ACC112 (cell line): ENCODE results near the gene USP32.

Experiments used
- H2AFZ ChIP-seq: fragments of 200-600 bp; sonication (generic); one replicate; pipeline ENCODE4 v1.6.0; 2017; ENCODE audit warnings: antibody characterized with exemption, low read length; ENCODE audit not compliant: unreplicated experiment
- H3K27ac ChIP-seq: fragments of 200-600 bp; sonication (generic); 2 replicates; pipeline ENCODE4 v1.5.1; 2014; ENCODE audit warnings: low read depth, mild to moderate bottlenecking, antibody characterized with exemption, low read length, moderate library complexity
- H3K27me3 ChIP-seq: fragments of 200-600 bp; sonication (generic); 2 replicates; pipeline ENCODE4 v1.6.1; 2014; ENCODE audit warnings: mild to moderate bottlenecking, antibody characterized with exemption, low read length, moderate library complexity, mixed read lengths; ENCODE audit not compliant: insufficient read depth
- H3K36me3 ChIP-seq: fragments of 200-600 bp; sonication (generic); 2 replicates; pipeline ENCODE4 v1.6.1; 2016; ENCODE audit warnings: mild to moderate bottlenecking, antibody characterized with exemption, low read length, moderate library complexity, mixed read lengths; ENCODE audit not compliant: insufficient read depth
- H3K4me1 ChIP-seq: fragments of 200-600 bp; sonication (generic); one replicate; pipeline ENCODE4 v1.6.1; 2016; ENCODE audit warnings: low read length, mixed read lengths; ENCODE audit not compliant: insufficient read depth, unreplicated experiment, control insufficient read depth
- H3K4me3 ChIP-seq: fragments of 200-600 bp; sonication (generic); 2 replicates; pipeline ENCODE4 v1.5.1; 2014; ENCODE audit warnings: mild to moderate bottlenecking, low read depth, low read length
- H3K79me2 ChIP-seq: fragments of 200-600 bp; sonication (generic); one replicate; pipeline ENCODE4 v1.6.0; 2016; ENCODE audit warnings: low read length; ENCODE audit not compliant: control insufficient read depth, unreplicated experiment, insufficient read depth

The USP32 gene

DNA sequence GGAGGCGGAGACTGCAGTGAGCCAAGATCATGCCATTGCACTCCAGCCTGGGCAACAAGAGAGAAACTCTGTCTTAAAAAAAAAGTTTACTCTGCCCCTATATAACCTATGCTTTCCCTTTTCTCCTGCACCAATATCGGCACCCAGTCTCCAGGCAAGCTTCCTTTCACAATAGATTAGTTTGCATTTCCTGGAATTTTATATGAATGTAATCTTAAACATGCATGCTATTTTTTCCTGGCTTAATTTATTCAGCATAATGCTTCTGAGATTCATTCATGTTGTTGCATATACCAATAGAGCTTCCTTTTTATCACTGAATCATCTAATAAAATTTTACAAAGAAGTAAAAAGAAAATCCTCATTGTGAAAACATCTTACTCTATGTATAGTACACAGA is 59.4 kb downstream of the USP32 start:
- Histone ChIP-seq H3K27me3 (no peaks in the 10 kb centered on the region), H3K4me3 (no peak overlapping the region), H3K27ac (no peak overlapping the region), H3K36me3 (peaks cover 14% of the 10 kb centered on the region), H2AFZ (no peak overlapping the region), H3K79me2 (peaks cover 38% of the 10 kb centered on the region), H3K4me1 (no peaks in the 10 kb centered on the region)

- peaks cover 28% of the 10 kb centered on the region for H3K79me2 ChIP-seq
- no peaks in the 10 kb centered on the region for H3K27me3 ChIP-seq
- no peak overlapping the region for H3K4me3 ChIP-seq
- H2AFZ ChIP-seq, result no peak overlapping the region
- H3K4me1 ChIP-seq, result no peaks in the 10 kb centered on the region
- H3K27ac ChIP-seq, result no peak overlapping the region
- peaks cover 10% of the 10 kb centered on the region for H3K36me3 ChIP-seq
Observed at GRCh38 chr17:60330731-60331130, 61.2 kb downstream of the USP32 start.

GRCh38 chr17:60328679-60329078 is 63.3 kb downstream of the USP32 start:
- Histone ChIP-seq H3K27ac (no peak overlapping the region), H3K36me3 (peaks cover 10% of the 10 kb centered on the region), H3K27me3 (no peaks in the 10 kb centered on the region), H2AFZ (no peak overlapping the region), H3K4me1 (no peaks in the 10 kb centered on the region), H3K79me2 (peaks cover 26% of the 10 kb centered on the region), H3K4me3 (no peak overlapping the region)

DNA sequence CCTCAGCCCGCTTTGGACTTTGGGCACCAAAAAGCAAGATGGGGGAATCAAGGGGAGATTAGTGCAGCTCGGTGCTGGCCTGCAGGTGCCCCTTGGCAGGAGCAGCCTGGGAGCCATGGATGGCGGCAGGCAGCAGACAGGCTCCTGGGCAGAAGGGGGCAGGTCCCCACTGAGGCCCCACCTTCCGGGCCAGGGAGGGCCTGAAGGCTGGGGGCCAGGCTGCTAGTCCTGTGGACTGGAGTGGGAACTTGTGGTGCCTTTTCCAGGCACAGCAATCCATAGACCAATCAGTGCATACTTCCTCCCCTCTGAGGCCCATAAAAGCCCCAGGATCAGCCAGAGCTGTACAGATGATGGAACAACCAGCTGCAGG is 64.0 kb downstream of the USP32 start:
- Histone ChIP-seq H2AFZ (no peak overlapping the region), H3K4me1 (no peaks in the 10 kb centered on the region), H3K79me2 (peaks cover 31% of the 10 kb centered on the region), H3K27me3 (no peaks in the 10 kb centered on the region), H3K36me3 (peaks cover 10% of the 10 kb centered on the region), H3K27ac (no peak overlapping the region), H3K4me3 (no peak overlapping the region)

DNA sequence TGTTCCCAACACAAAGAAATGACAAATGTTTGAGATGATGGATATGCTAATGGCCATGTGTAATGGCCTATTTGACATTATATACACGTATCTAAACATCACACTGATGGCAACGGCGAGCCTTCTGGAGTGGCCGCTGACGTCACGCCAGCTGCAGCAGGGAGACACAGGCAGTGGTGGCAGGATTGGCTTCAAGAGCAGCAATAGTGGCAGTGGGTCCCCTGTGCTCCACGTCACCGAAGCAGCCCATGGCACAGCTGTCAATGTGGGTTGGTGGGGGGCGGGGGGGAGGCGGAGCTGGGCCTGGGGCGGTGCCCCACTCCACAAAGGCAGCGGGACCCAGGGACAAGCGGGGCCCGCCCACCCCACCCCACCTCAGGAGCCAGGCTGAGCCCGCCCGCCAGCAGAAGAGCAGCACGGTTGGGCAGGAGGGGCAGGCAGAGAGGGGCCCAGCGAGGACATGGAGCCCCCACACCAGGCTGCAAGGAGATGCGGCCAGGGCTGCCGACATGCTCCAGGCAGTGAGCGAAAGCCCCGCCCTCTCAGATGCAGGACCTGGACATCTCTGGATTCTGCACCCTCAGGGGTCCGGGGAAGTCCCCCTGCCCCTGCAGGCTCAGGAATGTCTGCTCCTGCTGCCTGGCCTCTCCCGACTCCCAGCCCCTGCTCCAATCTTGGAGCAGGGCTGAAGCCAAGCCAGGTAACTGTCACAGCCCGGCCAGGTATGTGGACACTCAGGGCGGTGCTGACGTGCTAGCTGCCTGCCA is 64.6 kb downstream of the USP32 start:
- Histone ChIP-seq H3K4me3 (no peak overlapping the region), H2AFZ (no peak overlapping the region), H3K27me3 (no peaks in the 10 kb centered on the region), H3K36me3 (peaks cover 10% of the 10 kb centered on the region), H3K4me1 (no peaks in the 10 kb centered on the region), H3K27ac (no peak overlapping the region), H3K79me2 (peaks cover 37% of the 10 kb centered on the region)

GRCh38 chr17:60326702-60327101 is 65.2 kb downstream of the USP32 start:
- Histone ChIP-seq H3K36me3 (peaks cover 10% of the 10 kb centered on the region), H3K79me2 (peaks cover 41% of the 10 kb centered on the region), H3K27ac (no peak overlapping the region), H3K4me3 (no peak overlapping the region), H2AFZ (no peak overlapping the region), H3K4me1 (peaks cover 5% of the 10 kb centered on the region), H3K27me3 (no peaks in the 10 kb centered on the region)

GRCh38 chr17:60325730-60326524 is 66.0 kb downstream of the USP32 start:
- Histone ChIP-seq H3K27me3 (no peaks in the 10 kb centered on the region), H2AFZ (no peak overlapping the region)

GRCh38 chr17:60323754-60324153 is 68.2 kb downstream of the USP32 start:
- Histone ChIP-seq H3K79me2 (peaks cover 49% of the 10 kb centered on the region), H2AFZ (no peak overlapping the region)

More at GRCh38 chr17:60325730-60326524, 66.0 kb downstream of the USP32 start:
- Histone ChIP-seq H3K4me3 (no peak overlapping the region), H3K4me1 (peaks cover 12% of the 10 kb centered on the region), H3K79me2 (peaks cover 49% of the 10 kb centered on the region), H3K36me3 (peaks cover 10% of the 10 kb centered on the region), H3K27ac (no peak overlapping the region)

DNA sequence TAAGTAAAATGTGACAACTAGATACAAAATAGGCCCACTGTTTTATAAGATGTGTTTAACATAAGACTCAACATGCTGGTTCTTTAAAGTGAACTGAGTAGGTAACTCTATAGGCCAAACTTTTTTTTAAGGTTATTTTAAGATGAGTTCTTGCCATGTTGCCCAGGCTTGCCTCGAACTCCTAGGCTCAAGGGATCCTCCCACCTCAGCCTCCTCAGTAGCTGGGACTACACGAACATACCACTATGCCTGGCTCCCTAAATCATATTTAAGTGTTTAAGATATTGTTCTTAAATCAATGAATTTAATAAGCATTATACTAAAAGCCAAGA is 69.9 kb downstream of the USP32 start:
- peaks cover 12% of the 10 kb centered on the region for H3K4me1 ChIP-seq
- H3K27ac ChIP-seq, result no peak overlapping the region
- no peaks in the 10 kb centered on the region for H3K27me3 ChIP-seq
- no peak overlapping the region for H3K4me3 ChIP-seq
- no peaks in the 10 kb centered on the region for H3K36me3 ChIP-seq
- H3K79me2 ChIP-seq, result peaks cover 58% of the 10 kb centered on the region
- no peak overlapping the region for H2AFZ ChIP-seq

More at GRCh38 chr17:60323754-60324153, 68.2 kb downstream of the USP32 start:
- Histone ChIP-seq H3K4me1 (peaks cover 12% of the 10 kb centered on the region), H3K4me3 (no peak overlapping the region), H3K36me3 (peaks cover 8% of the 10 kb centered on the region; the same call in 1 of the 2 replicates), H3K27ac (no peak overlapping the region), H3K27me3 (no peaks in the 10 kb centered on the region)

DNA sequence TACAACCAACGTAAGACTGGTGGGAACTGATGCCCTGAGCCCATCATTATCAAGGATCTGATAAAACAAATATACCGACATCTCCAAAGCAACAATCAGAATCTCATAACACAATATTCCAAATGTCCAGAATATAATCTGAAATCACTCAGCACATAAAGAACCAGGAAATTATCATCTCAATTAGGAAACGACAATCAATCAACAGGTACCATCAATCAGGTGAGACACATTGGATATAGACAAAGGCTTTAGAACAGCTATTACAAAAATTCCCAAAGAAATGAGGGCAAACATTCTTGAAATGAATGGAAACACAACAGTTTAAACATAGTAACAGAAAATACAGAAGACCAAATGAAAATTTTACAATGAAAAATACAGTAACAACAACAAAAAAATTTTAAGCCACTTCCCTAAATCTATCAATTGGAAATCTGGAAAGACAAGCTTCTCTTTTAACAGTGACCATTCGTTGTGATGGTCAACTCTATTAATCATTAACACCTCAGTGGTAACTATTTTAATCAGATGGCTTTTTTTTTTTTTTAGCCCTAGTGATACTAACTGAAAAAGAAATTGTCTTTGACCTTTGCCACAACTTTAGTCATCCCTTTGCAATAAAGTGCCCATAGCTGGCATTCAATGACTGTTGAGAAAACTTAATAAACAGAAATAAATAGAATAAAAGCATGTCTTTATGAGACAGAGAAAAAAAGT is 70.4 kb downstream of the USP32 start:
- Histone ChIP-seq H3K27me3 (no peaks in the 10 kb centered on the region), H3K4me3 (no peak overlapping the region), H2AFZ (no peak overlapping the region), H3K79me2 (peaks cover 58% of the 10 kb centered on the region), H3K36me3 (no peaks in the 10 kb centered on the region), H3K4me1 (peaks cover 12% of the 10 kb centered on the region), H3K27ac (no peak overlapping the region)
